OCI-LY3 (cell line): ENCODE results near the gene EYA3.
A peak's percentile ranks its signal among the peaks of the same experiment; 100 is the strongest.

Source experiments
- H2AFZ ChIP-seq: fragments of 200-600, 300-600 bp; shearing (Covaris generic); 2 replicates; pipeline ENCODE4 v1.6.0; 2014; ENCODE audit warnings: antibody characterized with exemption, low read depth, low read length
- H3K27ac ChIP-seq: fragments of 200-600, 300-600 bp; sonication (generic); 2 replicates; pipeline ENCODE4 v1.5.1; 2014; ENCODE audit warnings: mild to moderate bottlenecking, low read length, moderate library complexity, mixed read lengths
- H3K27me3 ChIP-seq: fragments of 200-600, 300-600 bp; sonication (generic); 2 replicates; pipeline ENCODE4 v1.6.1; 2014; ENCODE audit warnings: low read depth, low read length, mixed read lengths
- H3K36me3 ChIP-seq: fragments of 200-600, 300-600 bp; sonication (generic); replicated peaks from 2 replicates; pipeline ENCODE3; 2014; ENCODE audit warnings: low read depth, low read length, mixed read lengths
- H3K4me1 ChIP-seq: fragments of 300-600, 200-600 bp; sonication (generic); 2 replicates; pipeline ENCODE4 v1.6.1; 2014; ENCODE audit warnings: low read length, mixed read lengths
- H3K4me2 ChIP-seq: fragments of 200-600, 300-600 bp; sonication (generic); 2 replicates; pipeline ENCODE4 v1.6.1; 2014; ENCODE audit warnings: low read length, mixed read lengths
- H3K4me3 ChIP-seq: fragments of 300-600, 200-600 bp; sonication (generic); 2 replicates; pipeline ENCODE4 v1.5.1; 2014; ENCODE audit warnings: antibody characterized with exemption, mild to moderate bottlenecking, low read length, moderate library complexity
- H3K79me2 ChIP-seq: fragments of 300-600, 200-600 bp; shearing (Covaris generic); 2 replicates; pipeline ENCODE4 v1.6.1; 2014; ENCODE audit warnings: mild to moderate bottlenecking, low read length, mixed read lengths
- H3K9ac ChIP-seq: fragments of 300-600, 200-600 bp; shearing (Covaris generic); 2 replicates; pipeline ENCODE4 v1.6.0; 2014; ENCODE audit warnings: mild to moderate bottlenecking, low read length, moderate library complexity
- H3K9me3 ChIP-seq: fragments of 200-600, 300-600 bp; shearing (Covaris generic); 2 replicates; pipeline ENCODE4 v1.6.1; 2014; ENCODE audit warnings: low read length, mixed read lengths; ENCODE audit not compliant: insufficient read depth
- H4K20me1 ChIP-seq: fragments of 200-600, 300-600 bp; sonication (generic); 2 replicates; pipeline ENCODE4 v1.6.1; 2016; ENCODE audit warnings: low read length, mixed read lengths; ENCODE audit not compliant: insufficient read depth
- EZH2phosphoT487 ChIP-seq: fragments of 200-600 bp; shearing (Covaris generic); IDR thresholded peaks from 2 replicates; pipeline ENCODE4 v1.6.1; 2018; ENCODE audit warnings: antibody characterized with exemption, mixed run types, low read depth
- TF ChIP-seq, protein P1 (sequence below): fragments of 200-600, 300-600 bp; sonication (generic); IDR thresholded peaks from 2 replicates; pipeline ENCODE4 v1.5.1; 2014; ENCODE audit warnings: antibody characterized with exemption, low read length, low read depth

EYA3 gene

DNA sequence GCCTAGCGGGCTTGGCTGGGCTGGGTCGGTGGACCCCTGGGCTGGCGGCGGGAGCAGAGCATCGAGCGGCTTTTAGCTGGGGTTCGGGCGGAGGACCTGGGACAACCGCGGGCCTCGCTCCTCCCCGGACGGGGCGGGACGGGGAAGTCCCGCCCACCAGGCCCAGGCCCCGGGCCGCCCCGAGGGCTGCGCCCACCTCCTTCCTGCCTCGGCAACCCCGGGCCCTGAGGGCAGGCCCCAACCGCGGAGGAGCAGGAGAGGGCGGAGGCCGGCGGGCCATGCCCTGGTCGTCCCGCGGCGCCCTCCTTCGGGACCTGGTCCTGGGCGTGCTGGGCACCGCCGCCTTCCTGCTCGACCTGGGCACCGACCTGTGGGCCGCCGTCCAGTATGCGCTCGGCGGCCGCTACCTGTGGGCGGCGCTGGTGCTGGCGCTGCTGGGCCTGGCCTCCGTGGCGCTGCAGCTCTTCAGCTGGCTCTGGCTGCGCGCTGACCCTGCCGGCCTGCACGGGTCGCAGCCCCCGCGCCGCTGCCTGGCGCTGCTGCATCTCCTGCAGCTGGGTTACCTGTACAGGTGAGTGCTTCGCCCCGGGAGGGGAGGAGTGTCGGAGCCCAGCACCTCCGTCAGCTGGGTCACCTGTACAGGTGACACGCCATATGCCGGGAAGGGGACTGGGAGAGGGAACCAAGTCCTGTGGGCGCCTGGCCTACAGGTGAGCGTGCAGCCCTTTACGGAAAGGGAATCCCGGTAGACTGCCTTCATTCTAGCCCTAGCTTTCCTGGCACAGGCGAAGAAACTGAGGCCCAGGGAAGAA lies 128.4 kb downstream of the EYA3 start, which contains the start of gene XKR8:
Gene XKR8, plus strand, starts transcription at position 182 of the 812 bp plus-strand sequence. Its CDS starts 97 bp downstream, at position 279.
- no peaks in the 10 kb centered on the region for H3K9me3 ChIP-seq
- H3K4me3 ChIP-seq, result peak within 1 kb of the TSS; percentile 92
- peak within 1 kb of the TSS; percentile 85 for H3K4me2 ChIP-seq
- no peak for TF ChIP-seq EZH2phosphoT487
- TF ChIP-seq, protein P1, sequence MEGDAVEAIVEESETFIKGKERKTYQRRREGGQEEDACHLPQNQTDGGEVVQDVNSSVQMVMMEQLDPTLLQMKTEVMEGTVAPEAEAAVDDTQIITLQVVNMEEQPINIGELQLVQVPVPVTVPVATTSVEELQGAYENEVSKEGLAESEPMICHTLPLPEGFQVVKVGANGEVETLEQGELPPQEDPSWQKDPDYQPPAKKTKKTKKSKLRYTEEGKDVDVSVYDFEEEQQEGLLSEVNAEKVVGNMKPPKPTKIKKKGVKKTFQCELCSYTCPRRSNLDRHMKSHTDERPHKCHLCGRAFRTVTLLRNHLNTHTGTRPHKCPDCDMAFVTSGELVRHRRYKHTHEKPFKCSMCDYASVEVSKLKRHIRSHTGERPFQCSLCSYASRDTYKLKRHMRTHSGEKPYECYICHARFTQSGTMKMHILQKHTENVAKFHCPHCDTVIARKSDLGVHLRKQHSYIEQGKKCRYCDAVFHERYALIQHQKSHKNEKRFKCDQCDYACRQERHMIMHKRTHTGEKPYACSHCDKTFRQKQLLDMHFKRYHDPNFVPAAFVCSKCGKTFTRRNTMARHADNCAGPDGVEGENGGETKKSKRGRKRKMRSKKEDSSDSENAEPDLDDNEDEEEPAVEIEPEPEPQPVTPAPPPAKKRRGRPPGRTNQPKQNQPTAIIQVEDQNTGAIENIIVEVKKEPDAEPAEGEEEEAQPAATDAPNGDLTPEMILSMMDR, result peak; percentile 30
- no peaks in the 10 kb centered on the region for H3K79me2 ChIP-seq
- no peak within 1 kb of the TSS for H3K27ac ChIP-seq
- peaks cover 5% of the 10 kb centered on the region; the same call in 1 of the 2 replicates for H3K4me1 ChIP-seq
- H3K27me3 ChIP-seq, result no peaks in the 10 kb centered on the region
- H3K9ac ChIP-seq, result peak within 1 kb of the TSS; percentile 74
- no peaks in the 10 kb centered on the region for H4K20me1 ChIP-seq
- H2AFZ ChIP-seq, result peak within 1 kb of the TSS; percentile 91
- H3K36me3 ChIP-seq, result no peaks in the 10 kb centered on the region

GRCh38 chr1:27958513-27958912 lies 129.9 kb downstream of the EYA3 start:
- no peaks in the 10 kb centered on the region for H4K20me1 ChIP-seq
- H3K27me3 ChIP-seq, result no peaks in the 10 kb centered on the region
- no peaks in the 10 kb centered on the region for H3K9me3 ChIP-seq
- peaks cover 6% of the 10 kb centered on the region; the same call in 1 of the 2 replicates for H3K4me1 ChIP-seq
- TF ChIP-seq, protein P1, result no peak
- TF ChIP-seq EZH2phosphoT487, result no peak
- H3K36me3 ChIP-seq, result no peaks in the 10 kb centered on the region
- no peak overlapping the region for H3K4me2 ChIP-seq
- H3K79me2 ChIP-seq, result no peaks in the 10 kb centered on the region
- no peak overlapping the region for H3K4me3 ChIP-seq
- no peak overlapping the region for H2AFZ ChIP-seq
- H3K27ac ChIP-seq, result no peak overlapping the region
- H3K9ac ChIP-seq, result no peak overlapping the region

GRCh38 chr1:27957655-27958054 lies 130.8 kb downstream of the EYA3 start:
- Histone ChIP-seq H2AFZ (no peak overlapping the region), H3K27ac (no peak overlapping the region), H3K9me3 (no peaks in the 10 kb centered on the region), H3K27me3 (no peaks in the 10 kb centered on the region), H3K4me2 (no peak overlapping the region), H4K20me1 (no peaks in the 10 kb centered on the region), H3K4me3 (no peak overlapping the region), H3K4me1 (peaks cover 6% of the 10 kb centered on the region; the same call in 1 of the 2 replicates), H3K36me3 (no peaks in the 10 kb centered on the region), H3K9ac (no peak overlapping the region), H3K79me2 (no peaks in the 10 kb centered on the region)
- TF ChIP-seq, protein P1, result no peak
- TF ChIP-seq EZH2phosphoT487, result no peak

- Histone ChIP-seq H3K27ac (no peak overlapping the region), H3K9ac (no peak overlapping the region), H3K79me2 (no peaks in the 10 kb centered on the region), H3K4me1 (peaks cover 6% of the 10 kb centered on the region; the same call in 1 of the 2 replicates), H2AFZ (no peak overlapping the region), H3K4me2 (no peak overlapping the region), H3K4me3 (no peak overlapping the region), H3K27me3 (no peaks in the 10 kb centered on the region), H3K36me3 (no peaks in the 10 kb centered on the region), H3K9me3 (no peaks in the 10 kb centered on the region), H4K20me1 (no peaks in the 10 kb centered on the region)
- no peak for TF ChIP-seq EZH2phosphoT487
- TF ChIP-seq, protein P1, result no peak
These were observed 131.6 kb downstream of the EYA3 start for GRCh38 chr1:27956761-27957160.
